WTC11 (cell line): ENCODE results near the gene NFS1. TPM values are rescaled to one million over a fixed set of nuclear protein-coding genes. Genes with fewer than 3 reads are reported as not detected.

Experiments used
- ATAC-seq: fragments of 200-7000 bp; cut with Tn5 transposase; 2 replicates; pipeline ENCODE4 v1.10.0; 2021; ENCODE audit warnings: mild to moderate bottlenecking, moderate library complexity
- Bru-seq: library from RNA; stranded (reverse); fragments of 400-500 nt; gene quantifications from one replicate; lab custom pipeline; 2021; lab: Mats Ljungman, UMichigan
- CTCF ChIA-PET: fragments of 300-600 bp; sonication (Branson Sonifier 250); formaldehyde crosslinking; loops from one replicate; lab custom pipeline; 2021; ENCODE audit warnings: antibody characterized with exemption; lab: Charles Lee
- POLR2A ChIA-PET: fragments of 350-600 bp; sonication (Branson Sonifier 250); formaldehyde crosslinking; loops from one replicate; lab custom pipeline; 2021; ENCODE audit warnings: antibody characterized with exemption; lab: Charles Lee
- DNase-seq: peaks from one replicate; pipeline ENCODE4 v3.0.0; 2021; ENCODE audit warnings: low spot score
- H3K27ac Mint-ChIP-seq: 2 replicates; pipeline ENCODE4 v1.8.0; 2021; ENCODE audit warnings: mixed read lengths
- H3K27me3 Mint-ChIP-seq: 2 replicates; pipeline ENCODE4 v1.8.0; 2021; ENCODE audit warnings: low read depth, mild to moderate bottlenecking, moderate library complexity, mixed read lengths
- H3K36me3 Mint-ChIP-seq: 2 replicates; pipeline ENCODE4 v1.8.0; 2021; ENCODE audit warnings: mixed read lengths
- H3K4me1 Mint-ChIP-seq: 2 replicates; pipeline ENCODE4 v1.8.0; 2022; ENCODE audit warnings: mixed read lengths
- H3K4me3 Mint-ChIP-seq: 2 replicates; pipeline ENCODE4 v1.8.0; 2021; ENCODE audit warnings: mild to moderate bottlenecking, moderate library complexity, mixed read lengths
- H3K9me3 Mint-ChIP-seq: 2 replicates; pipeline ENCODE4 v1.8.0; 2021; ENCODE audit warnings: mixed read lengths
- CDX4 ChIP-seq: fragments of 250-450 bp; sonication (Bioruptor Pico); IDR thresholded peaks from 2 replicates; pipeline ENCODE4 v1.9.0; 2021; ENCODE audit warnings: moderate library complexity, mild to moderate bottlenecking, inconsistent platforms, borderline replicate concordance
- CREM ChIP-seq: sonication (generic); formaldehyde crosslinking; IDR thresholded peaks from 2 replicates; pipeline ENCODE4 v1.8.1; 2022; ENCODE audit warnings: mild to moderate bottlenecking, missing genetic modification reagents, moderate library complexity
- CTCF ChIP-seq: fragments of 200-600 bp; IDR thresholded peaks from 2 replicates; pipeline ENCODE4 v1.8.0; 2022; ENCODE audit warnings: antibody characterized with exemption
- E2F1 ChIP-seq: sonication (generic); formaldehyde crosslinking; IDR thresholded peaks from 2 replicates; pipeline ENCODE4 v1.8.0; 2022; ENCODE audit warnings: mild to moderate bottlenecking, missing genetic modification reagents
- E2F5 ChIP-seq: sonication (generic); formaldehyde crosslinking; IDR thresholded peaks from 2 replicates; pipeline ENCODE4 v1.8.1; 2022; ENCODE audit warnings: mild to moderate bottlenecking, moderate library complexity, missing genetic modification reagents
- FOXP4 ChIP-seq: sonication (generic); formaldehyde crosslinking; IDR thresholded peaks from 2 replicates; pipeline ENCODE4 v1.8.0; 2022; ENCODE audit warnings: mild to moderate bottlenecking, missing genetic modification reagents
- GRHL2 ChIP-seq: fragments of 250-450 bp; sonication (Bioruptor Pico); IDR thresholded peaks from 2 replicates; pipeline ENCODE4 v1.8.0; 2022; ENCODE audit warnings: mild to moderate bottlenecking, moderate library complexity; ENCODE audit not compliant: insufficient replicate concordance, severe bottlenecking
- JUN ChIP-seq: sonication (generic); formaldehyde crosslinking; IDR thresholded peaks from 2 replicates; pipeline ENCODE4 v1.8.0; 2023; ENCODE audit warnings: mild to moderate bottlenecking, missing genetic modification reagents
- KAT7 ChIP-seq: sonication (generic); formaldehyde crosslinking; IDR thresholded peaks from 2 replicates; pipeline ENCODE4 v1.8.1; 2023; ENCODE audit warnings: missing genetic modification reagents, mild to moderate bottlenecking, borderline replicate concordance
- MAX ChIP-seq: sonication (generic); formaldehyde crosslinking; IDR thresholded peaks from 2 replicates; pipeline ENCODE4 v1.8.0; 2022; ENCODE audit warnings: mild to moderate bottlenecking, missing genetic modification reagents
- NFATC4 ChIP-seq: fragments of 250-450 bp; sonication (Bioruptor Pico); IDR thresholded peaks from 2 replicates; pipeline ENCODE4 v1.9.0; 2021; ENCODE audit warnings: mild to moderate bottlenecking
- NFE2L1 ChIP-seq: sonication (generic); formaldehyde crosslinking; IDR thresholded peaks from 2 replicates; pipeline ENCODE4 v1.8.1; 2023; ENCODE audit warnings: missing genetic modification reagents
- NR1H2 ChIP-seq: sonication (generic); formaldehyde crosslinking; IDR thresholded peaks from 2 replicates; pipeline ENCODE4 v1.9.0; 2021; ENCODE audit warnings: mild to moderate bottlenecking, moderate library complexity, missing genetic modification reagents
- PRDM15 ChIP-seq: sonication (generic); formaldehyde crosslinking; IDR thresholded peaks from 2 replicates; pipeline ENCODE4 v1.8.0; 2022; ENCODE audit warnings: missing genetic modification reagents
- RORB ChIP-seq: fragments of 250-450 bp; sonication (Bioruptor Pico); IDR thresholded peaks from 2 replicates; pipeline ENCODE4 v1.9.0; 2021; ENCODE audit warnings: mild to moderate bottlenecking
- SOX15 ChIP-seq: fragments of 250-450 bp; sonication (Bioruptor Pico); IDR thresholded peaks from 2 replicates; pipeline ENCODE4 v1.9.0; 2021; ENCODE audit warnings: mild to moderate bottlenecking
- USF1 ChIP-seq: sonication (generic); formaldehyde crosslinking; IDR thresholded peaks from 2 replicates; pipeline ENCODE4 v1.8.0; 2022; ENCODE audit warnings: mild to moderate bottlenecking, missing genetic modification reagents
- ZBTB21 ChIP-seq: sonication (generic); formaldehyde crosslinking; IDR thresholded peaks from 2 replicates; pipeline ENCODE4 v1.8.1; 2023; ENCODE audit warnings: mild to moderate bottlenecking, missing genetic modification reagents, borderline replicate concordance
- ZNF425 ChIP-seq: fragments of 250-450 bp; sonication (Bioruptor Pico); conservative IDR thresholded peaks from 2 replicates; pipeline ENCODE4 v1.9.0; 2021; ENCODE audit warnings: mild to moderate bottlenecking
- ZNF671 ChIP-seq: fragments of 250-450 bp; sonication (Bioruptor Pico); IDR thresholded peaks from 2 replicates; pipeline ENCODE4 v1.8.0; 2021; ENCODE audit warnings: mild to moderate bottlenecking
- long read RNA-seq, 3 experiments: library from RNA in 1 of 3; library from capped mRNA in 1 of 3; library from polyadenylated mRNA in 1 of 3; unstranded in 2 of 3; stranded (forward) in 1 of 3; transcript quantifications; one replicate each; pipeline ENCODE4 v2.0.0, GENCODE V29; 2021
- total RNA-seq: library from RNA; stranded (reverse); gene quantifications from 3 replicates; pipeline ENCODE4 v1.2.3, GENCODE V29; 2021

The NFS1 gene
- total RNA-seq (36.1 to 39.8 TPM (median 36.8 TPM) in 3 replicates), Bru-seq, nascent RNA (percentile 56 among the genes with signal in this experiment)
- long read RNA-seq, experiment 1, transcript NFS1-214 (12 exons, 1,436 nt), result minor isoform, 5 of 90 reads
- long read RNA-seq, experiment 1, transcript NFS1-203 (13 exons, 3,012 nt), result major isoform, 62 of 90 reads
- long read RNA-seq, experiment 1, partial matches to known transcripts, result 4 of 90 reads
- long read RNA-seq, experiment 1, other reads (novel, unspliced or antisense), result 12 of 90 reads
- long read RNA-seq, experiment 2, transcript NFS1-203 (13 exons, 3,012 nt), result major isoform, 14 of 39 reads
- long read RNA-seq, experiment 2, partial matches to known transcripts, result 12 of 39 reads
- long read RNA-seq, experiment 2, other reads (novel, unspliced or antisense), result 12 of 39 reads
- long read RNA-seq, experiment 3, transcript NFS1-203 (13 exons, 3,012 nt), result major isoform, 12 of 23 reads
- long read RNA-seq, experiment 3, partial matches to known transcripts, result 5 of 23 reads
- long read RNA-seq, experiment 3, other reads (novel, unspliced or antisense), result 3 of 23 reads

GRCh38 chr20:35699127-35699956 is at the start of gene NFS1, which contains the start of gene ROMO1:
Gene NFS1 (minus strand): TSS chr20:35699352. CDS start chr20:35699288, 64 bp downstream.
Gene ROMO1 (plus strand): TSS chr20:35699405. CDS start chr20:35699633, 228 bp downstream.
- H3K27me3 Mint-ChIP-seq, result no peaks in the 10 kb centered on the region
- CTCF ChIA-PET, result interaction anchor here (0.6 to 1.5 kb wide), 4 partner anchors 20 to 874 kb away, joined by 3 to 5 read pairs (median 3); partner anchors contain the start of genes RBM39 and TGIF2
- TF ChIP-seq JUN (CRISPR knock-in tag), result 0 out of 2 replicates have a peak, but pooled peaks have one; percentile 8
- no peak for TF ChIP-seq SOX15 (CRISPR knock-in tag)
- no peak for TF ChIP-seq RORB (CRISPR knock-in tag)
- TF ChIP-seq CREM (CRISPR knock-in tag), result peak; percentile 87
- TF ChIP-seq GRHL2 (CRISPR knock-in tag), result no peak
- TF ChIP-seq FOXP4 (CRISPR knock-in tag), result no peak
- TF ChIP-seq KAT7 (CRISPR knock-in tag), result no peak
- TF ChIP-seq MAX (CRISPR knock-in tag), result peak; percentile 87
- peak; percentile 90 for TF ChIP-seq ZBTB21
- TF ChIP-seq NR1H2, result no peak
- TF ChIP-seq E2F1 (CRISPR knock-in tag), result no peak
- TF ChIP-seq NFE2L1, result peak; percentile 74; the same call in 1 of the 2 replicates
- 0 out of 2 replicates have a peak, but pooled peaks have one; percentile 34 for TF ChIP-seq NFATC4 (CRISPR knock-in tag)
- no peak for TF ChIP-seq CTCF
- TF ChIP-seq CDX4 (CRISPR knock-in tag), result no peak
- TF ChIP-seq USF1, result no peak
- peak; percentile 79 for TF ChIP-seq E2F5 (CRISPR knock-in tag)
- no peak for TF ChIP-seq PRDM15 (CRISPR knock-in tag)
- no peak for TF ChIP-seq ZNF425 (CRISPR knock-in tag)
- peak; percentile 53; the same call in 1 of the 2 replicates for TF ChIP-seq ZNF671

More at GRCh38 chr20:35699127-35699956, at the start of gene NFS1, which contains the start of gene ROMO1:
- peak; percentile 86 for ATAC-seq
- Mint-ChIP-seq H3K36me3 (peaks cover 27% of the 10 kb centered on the region), H3K9me3 (no peaks in the 10 kb centered on the region), H3K4me3 (peak within 1 kb of the TSS; percentile 93), H3K27ac (peak within 1 kb of the TSS; percentile 96), H3K4me1 (peaks cover 19% of the 10 kb centered on the region)
- peak; percentile 85 for DNase-seq
- POLR2A ChIA-PET, result interaction anchor here (0.9 to 1.7 kb wide), 6 partner anchors 43 to 255 kb away, joined by 3 to 6 read pairs (median 4); partner anchors contain the start of genes ERGIC3, RBM39, SCAND1 and SPAG4
